ENCODE measurements around the gene SELPLG.
"Not testable (repeated sequence)": the region's sequence is repeated elsewhere in the genome, so short reads cannot be mapped to it uniquely, and the experiment has no call there.

SELPLG gene

GRCh38 chr12:108618953-108619274 lies 14.8 kb downstream of the SELPLG start:
- not testable (repeated sequence) for DNase-seq (ENCODE audit: low read depth in 3 of 3)

GRCh38 chr12:108618079-108618952 lies 15.4 kb downstream of the SELPLG start:
- peak; percentile 59 to 76 (median 61) for DNase-seq (ENCODE audit: low read depth in 3 of 3)

- peak; percentile 68 to 79 (median 71) for DNase-seq (ENCODE audit: low read depth in 3 of 3)
Observed at GRCh38 chr12:108616941-108617858, 16.5 kb downstream of the SELPLG start.

- DNase-seq (ENCODE audit: low read depth in 3 of 3), result no peak
Observed at GRCh38 chr12:108616359-108616758, 17.3 kb downstream of the SELPLG start.

GRCh38 chr12:108615918-108616317 lies 17.8 kb downstream of the SELPLG start:
- no peak for DNase-seq (ENCODE audit: low read depth in 3 of 3)

GRCh38 chr12:108614639-108615038 lies 19.1 kb downstream of the SELPLG start:
- DNase-seq (ENCODE audit: low read depth in 3 of 3), result no peak

GRCh38 chr12:108614041-108614440 lies 19.7 kb downstream of the SELPLG start:
- DNase-seq (ENCODE audit: low read depth in 3 of 3), result no peak

GRCh38 chr12:108613548-108613947 lies 20.1 kb downstream of the SELPLG start:
- no peak for DNase-seq (ENCODE audit: low read depth in 3 of 3)

GRCh38 chr12:108612788-108613282 lies 20.9 kb downstream of the SELPLG start:
- no peak for DNase-seq (ENCODE audit: low read depth in 3 of 3)

- DNase-seq (ENCODE audit: low read depth in 3 of 3), result peak in 1 of 3 donors; percentile 38
Observed at GRCh38 chr12:108611884-108612415, 21.7 kb downstream of the SELPLG start.

GRCh38 chr12:108610856-108611605 lies 22.7 kb downstream of the SELPLG start:
- DNase-seq (ENCODE audit: low read depth in 3 of 3), result no peak

GRCh38 chr12:108610336-108610815 lies 23.3 kb downstream of the SELPLG start:
- no peak for DNase-seq (ENCODE audit: low read depth in 3 of 3)

GRCh38 chr12:108609537-108610335 lies 24.0 kb downstream of the SELPLG start:
- DNase-seq (ENCODE audit: low read depth in 3 of 3), result no peak

GRCh38 chr12:108608616-108609015 lies 25.1 kb downstream of the SELPLG start:
- DNase-seq (ENCODE audit: low read depth in 3 of 3), result no peak

GRCh38 chr12:108607981-108608600 lies 25.6 kb downstream of the SELPLG start:
- no peak for DNase-seq (ENCODE audit: low read depth in 3 of 3)

GRCh38 chr12:108606492-108606891 lies 27.2 kb downstream of the SELPLG start:
- DNase-seq (ENCODE audit: low read depth in 3 of 3), result no peak

GRCh38 chr12:108605690-108606406 lies 27.8 kb downstream of the SELPLG start:
- DNase-seq (ENCODE audit: low read depth in 3 of 3), result no peak

- DNase-seq (ENCODE audit: low read depth in 3 of 3), result no peak
Observed at GRCh38 chr12:108605000-108605689, 28.5 kb downstream of the SELPLG start.
